Stimulated activated CD4-positive, alpha-beta T cell treated with anti-CD3 and anti-CD28 coated beads, Interleukin-15, amount 100 ng/mL, for 24 hours (primary cell): ENCODE measurements around the gene PRCP.
"Not testable (repeated sequence)": the region's sequence is repeated elsewhere in the genome, so short reads cannot be mapped to it uniquely, and the experiment has no call there.

Experiments used
- DNase-seq: peaks from one replicate; pipeline ENCODE4 v3.0.0-alpha.2; 2020

PRCP gene

DNA sequence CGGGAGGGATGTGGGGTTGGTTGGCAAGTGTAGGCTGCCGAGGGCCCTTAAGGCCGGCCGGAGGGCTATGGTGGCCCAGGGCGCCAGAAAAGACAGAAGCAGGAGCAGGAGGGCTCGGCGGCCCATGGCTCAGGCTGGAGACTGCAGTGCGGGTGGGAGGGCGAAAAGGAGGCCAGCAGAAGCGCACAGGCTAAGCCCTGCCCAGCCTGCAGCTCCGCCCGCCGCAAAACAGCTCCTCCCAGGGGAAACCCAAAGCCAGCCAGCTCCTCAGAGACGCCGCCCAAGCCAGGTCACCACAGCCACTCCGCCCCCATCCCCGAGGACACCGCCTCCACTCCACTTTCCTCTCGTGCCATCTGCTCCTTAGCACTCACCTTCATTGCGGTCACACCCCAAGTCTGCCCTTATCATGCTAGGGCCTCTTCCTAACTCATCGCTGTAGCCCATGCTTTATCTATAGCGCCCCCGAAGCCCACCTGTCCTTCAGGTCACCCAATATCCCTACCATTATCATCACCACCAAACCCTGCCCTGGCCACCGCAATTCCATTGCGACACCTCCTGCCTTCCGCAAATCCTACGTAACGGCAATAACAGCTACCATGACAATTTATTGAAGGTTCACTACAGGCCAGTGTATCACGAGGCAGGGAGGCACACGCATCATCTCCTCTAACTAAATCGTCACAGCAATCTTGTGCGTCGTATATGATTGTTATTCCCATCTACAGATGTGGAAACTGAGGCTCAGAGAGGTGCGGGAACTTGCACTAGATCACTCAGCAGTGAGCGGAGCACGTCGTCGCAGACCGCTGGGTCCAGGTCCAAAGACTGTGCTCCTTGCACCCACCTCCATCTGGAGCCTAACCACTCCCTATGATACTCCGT lies at the start of gene PRCP:
PRCP (minus strand) TSS at position 154 of the 888 bp plus-strand sequence; CDS start at position 126, 28 bp downstream.
- DNase-seq = peak; percentile 98

DNA sequence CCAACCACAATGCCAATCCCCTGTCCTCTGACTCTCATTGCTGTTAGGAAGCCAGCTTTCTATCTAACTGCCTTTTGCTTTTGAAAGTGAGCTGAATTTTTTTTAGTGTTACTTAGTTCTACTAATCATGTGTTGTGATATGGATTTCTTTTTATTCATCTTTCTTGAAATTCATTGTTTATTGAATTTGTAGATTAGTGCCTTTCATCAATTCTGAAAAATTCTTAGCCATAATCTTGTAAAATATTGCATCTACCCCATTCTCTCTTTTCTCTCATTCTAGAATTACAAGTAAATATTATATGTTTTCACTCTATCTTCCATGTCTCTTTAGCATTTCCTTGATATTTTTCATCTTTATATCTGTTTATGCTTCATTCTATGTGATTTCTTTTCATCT lies 49.1 kb upstream of the PRCP start:
- no peak for DNase-seq

DNA sequence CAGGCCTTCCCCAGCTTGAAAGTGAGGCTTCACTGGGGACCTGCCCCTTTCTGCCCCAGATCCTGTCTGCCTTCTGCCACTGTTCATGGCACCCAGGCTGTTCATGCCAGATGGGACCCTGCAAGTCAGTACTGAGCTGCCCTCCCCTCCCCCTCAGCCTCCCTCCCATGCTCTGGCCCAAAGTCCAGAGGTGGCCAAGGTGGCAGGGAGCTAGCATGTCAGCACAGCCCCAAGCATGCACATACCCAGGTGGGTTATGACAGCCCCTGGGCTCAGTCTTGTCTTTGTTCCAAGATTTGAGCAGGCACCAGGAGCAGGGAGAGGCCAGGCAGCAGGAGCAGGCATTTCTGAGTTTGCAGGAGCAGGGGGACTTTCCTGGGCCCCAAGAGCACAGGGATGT lies 45.5 kb upstream of the PRCP start:
- DNase-seq = no peak

DNA sequence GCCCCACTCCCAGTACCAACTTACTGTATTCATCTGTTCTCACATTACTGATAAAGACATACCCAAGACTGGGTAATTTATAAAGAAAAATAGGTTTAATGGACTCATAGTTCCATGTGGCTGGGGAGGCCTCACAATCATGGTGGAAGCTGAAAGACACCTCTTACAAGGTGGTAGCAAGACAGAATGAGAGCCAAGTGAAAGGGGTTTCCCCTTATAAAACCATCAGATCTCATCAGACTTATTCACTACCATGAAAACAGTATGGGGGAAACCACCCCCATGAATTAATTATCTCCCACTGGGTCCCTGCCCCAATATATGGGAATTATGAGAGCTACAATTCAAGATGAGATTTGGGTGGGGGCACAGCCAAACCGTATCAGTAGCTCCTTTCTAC lies 44.8 kb upstream of the PRCP start:
- not testable (repeated sequence) for DNase-seq

DNA sequence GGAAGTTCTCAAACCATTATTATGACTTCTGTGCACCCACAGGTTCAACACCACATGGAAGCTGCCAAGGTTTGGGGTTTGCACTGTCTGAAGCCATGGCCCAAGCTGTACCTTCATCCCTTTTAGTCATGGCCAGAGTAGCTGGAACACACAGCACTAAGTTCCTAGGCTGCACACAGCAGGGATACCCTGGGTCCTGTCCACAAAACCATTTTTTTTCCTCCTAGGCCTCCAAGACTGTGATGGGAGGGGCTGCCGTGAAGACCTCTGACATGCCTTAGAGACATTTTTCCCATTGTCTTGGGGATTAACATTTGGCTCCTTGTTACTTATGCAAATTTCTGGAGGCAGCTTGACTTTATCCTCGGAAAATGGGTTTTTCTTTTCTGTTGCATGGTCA lies 44.0 kb upstream of the PRCP start:
- DNase-seq = no peak

DNA sequence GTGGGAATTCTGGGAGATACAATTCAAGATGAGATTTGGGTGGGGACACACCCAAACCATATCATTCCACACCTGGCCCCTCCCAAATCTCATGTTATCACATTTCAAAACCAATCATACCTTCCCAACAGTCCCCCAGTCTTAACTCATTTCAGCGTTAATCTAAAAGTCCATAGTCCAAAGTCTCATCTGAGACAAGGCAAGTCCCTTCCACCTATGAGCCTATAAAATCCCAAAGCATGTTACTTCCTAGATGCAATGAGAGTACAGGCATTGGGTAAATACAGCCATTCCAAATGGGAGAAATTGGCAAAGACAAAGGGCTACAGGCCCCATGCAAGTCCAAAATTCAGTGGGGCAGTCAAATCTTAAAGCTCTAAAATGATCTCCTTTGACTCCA lies 43.2 kb upstream of the PRCP start:
- DNase-seq = not testable (repeated sequence)

DNA sequence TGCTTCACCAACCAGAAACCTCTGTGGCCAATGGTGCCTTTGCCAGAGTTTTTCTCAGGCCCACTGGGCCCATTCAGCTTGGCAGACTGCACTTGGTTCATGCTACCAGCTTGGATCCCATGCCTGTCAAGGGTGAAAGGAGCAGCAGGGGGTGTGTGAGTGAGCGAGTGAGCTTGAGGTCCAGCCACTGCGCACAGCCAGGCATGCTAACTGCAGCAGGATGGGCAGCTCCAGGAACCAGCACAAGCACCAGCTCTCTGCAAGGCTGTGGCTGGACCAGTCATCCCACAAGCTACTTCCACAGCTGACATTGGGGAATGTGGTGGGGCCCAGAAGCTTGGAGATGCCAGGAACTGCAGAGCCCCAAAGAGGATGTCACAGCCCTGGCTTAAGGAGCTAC lies 42.1 kb upstream of the PRCP start:
- no peak for DNase-seq

DNA sequence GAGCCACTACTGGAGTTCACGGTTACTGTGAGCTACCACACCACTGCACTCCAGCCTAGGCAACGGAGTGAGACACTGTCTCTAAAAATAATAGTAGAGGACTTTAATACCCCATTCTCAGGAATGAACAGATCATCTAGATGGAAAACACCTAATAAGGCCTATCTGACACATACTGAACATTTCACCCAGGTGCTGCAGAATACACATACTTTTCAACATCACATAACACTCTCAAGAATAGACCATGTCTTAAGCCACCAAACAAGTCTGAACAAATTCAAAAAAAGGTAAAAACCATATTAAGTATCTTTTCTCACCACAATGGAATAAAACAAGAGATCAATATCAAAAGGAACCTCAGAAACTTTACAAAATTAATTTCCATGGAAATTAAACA lies 39.2 kb upstream of the PRCP start:
- no peak for DNase-seq

DNA sequence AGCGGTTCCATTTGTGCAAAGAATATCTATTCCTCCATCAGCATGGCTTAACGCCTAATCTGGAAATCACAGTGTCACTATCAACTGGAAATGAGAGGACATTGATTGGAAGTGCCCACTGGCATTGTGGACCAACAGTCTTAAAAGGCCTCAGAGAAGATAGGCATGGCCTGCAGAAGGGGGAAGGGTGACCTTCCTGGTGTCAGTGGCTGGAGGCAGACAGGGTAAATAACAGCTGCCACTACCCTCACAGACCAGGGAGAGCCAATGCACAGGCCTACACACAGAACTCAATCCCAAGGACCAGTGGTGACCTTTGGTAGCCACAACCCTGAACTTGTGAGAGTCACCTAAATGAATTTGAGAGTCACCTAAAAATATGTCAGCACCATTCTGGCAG lies 37.3 kb upstream of the PRCP start:
- no peak for DNase-seq

DNA sequence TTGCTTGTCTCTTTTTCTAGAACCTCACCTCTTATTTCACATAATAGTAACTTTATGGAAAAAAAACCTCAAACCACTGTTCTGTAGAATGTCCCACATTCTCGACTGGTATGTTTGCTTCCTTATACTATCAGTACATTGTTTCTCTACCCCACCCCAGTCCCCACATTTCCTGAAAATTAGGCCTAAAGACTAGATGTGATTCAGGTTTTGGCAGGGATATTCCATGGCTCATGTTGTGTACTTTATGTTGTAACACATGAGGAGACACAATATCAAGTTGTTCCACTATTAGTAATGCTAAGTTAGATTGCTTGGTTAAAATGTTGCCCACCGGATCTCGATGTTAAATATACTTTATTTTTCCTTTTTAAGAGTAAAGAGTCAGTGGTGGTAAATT lies 36.0 kb upstream of the PRCP start:
- DNase-seq = no peak

DNA sequence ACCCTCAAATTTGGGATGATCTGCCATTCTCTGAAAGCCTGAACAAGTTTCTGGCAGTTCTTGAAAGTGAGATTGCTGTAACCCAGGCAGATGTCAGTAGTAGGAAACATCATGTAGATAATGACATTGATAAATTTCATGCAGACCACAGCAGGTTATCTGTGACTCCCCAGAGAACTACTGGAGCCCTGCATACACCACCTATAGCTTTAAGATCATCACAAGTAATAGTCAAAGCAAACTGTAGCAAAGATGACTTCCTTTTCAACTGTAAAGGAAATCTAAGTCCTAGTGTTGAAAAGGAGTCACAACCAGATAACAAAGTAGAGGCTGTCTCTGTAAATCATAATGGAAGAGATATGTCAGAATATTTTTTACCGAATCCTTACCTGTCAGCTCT lies 32.3 kb upstream of the PRCP start:
- DNase-seq = no peak

DNA sequence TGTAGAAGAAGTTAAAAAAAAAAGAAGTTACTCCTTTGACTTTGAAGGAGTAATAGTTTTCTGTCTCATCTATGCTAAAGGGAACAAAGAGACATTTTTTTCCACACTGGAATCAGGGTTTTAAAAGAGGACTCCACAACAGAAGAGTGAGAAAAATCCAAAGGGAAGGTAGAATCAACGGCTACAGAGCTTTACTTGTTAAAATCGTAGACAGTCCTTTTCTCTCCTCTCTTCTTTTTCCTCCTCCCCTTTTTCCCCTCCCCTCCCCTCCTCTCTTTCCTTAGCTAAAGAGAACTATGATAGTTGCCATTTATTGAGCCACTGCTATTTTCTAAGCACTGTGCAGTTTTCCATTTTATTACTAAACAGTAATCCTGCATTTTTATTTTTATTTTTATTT lies 30.5 kb upstream of the PRCP start:
- no peak for DNase-seq

DNA sequence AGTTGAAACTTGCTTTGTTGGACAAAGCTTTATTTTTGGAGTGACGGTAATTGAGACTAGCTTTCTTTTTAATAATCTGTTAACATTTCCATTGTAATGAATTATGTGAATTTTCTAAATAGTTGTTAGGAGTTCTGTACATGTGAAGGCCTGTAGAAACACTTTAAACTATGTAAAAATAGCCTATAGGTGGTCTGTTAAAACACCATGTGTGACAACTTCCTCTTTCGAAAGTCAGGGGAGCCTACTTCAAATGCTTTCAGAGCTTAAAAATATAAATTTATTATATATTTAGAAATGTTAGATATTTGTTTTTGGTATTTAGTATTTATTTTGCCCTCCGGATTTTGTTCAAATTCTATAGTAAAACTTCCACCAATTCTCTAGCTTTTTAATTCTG lies 30.0 kb upstream of the PRCP start:
- DNase-seq = no peak

DNA sequence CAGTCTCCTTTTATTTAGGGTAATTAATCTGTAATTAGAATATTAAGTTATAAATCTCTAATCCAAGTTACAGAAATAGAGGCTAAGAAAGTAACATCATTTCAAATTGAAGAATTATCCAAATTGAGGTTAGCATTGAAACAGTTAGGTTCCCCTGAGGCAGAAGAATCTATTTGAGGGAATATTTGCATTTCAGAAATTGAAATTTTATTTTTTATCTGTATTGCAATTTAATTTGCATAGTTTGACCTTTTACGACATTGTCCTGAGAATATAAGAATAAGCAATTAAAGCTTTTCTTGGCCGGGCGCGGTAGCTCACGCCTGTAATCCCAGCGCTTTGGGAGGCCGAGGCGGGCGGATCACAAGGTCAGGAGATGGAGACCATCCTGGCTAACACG lies 28.9 kb upstream of the PRCP start:
- no peak for DNase-seq

DNA sequence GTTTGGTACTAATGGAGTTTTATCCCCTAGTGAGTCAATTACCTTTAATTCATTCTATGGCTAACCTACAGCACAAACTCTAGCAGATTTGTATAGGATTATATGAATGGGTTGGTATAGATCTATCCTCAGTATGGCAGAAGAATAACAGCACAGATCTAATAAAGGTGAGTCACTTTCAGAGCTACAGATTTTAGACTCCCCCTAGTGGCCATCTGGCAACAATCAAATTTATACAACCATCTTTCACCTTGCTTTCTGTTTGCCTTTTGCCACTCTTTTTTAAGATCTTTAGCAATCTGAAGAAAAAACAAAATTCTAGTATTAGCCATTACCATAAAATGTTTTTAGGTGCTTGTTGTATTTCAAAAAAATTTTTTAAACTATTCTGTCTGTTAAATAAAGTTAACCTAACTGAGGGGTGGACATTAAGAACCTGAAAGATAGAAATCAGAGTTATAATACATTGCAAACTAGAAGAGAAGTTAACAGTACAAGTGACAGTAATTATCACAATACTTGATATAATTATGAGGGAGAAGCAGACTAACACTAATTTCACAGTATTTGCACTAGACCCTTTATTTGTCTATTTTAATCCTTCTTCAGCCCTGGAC lies 27.1 kb upstream of the PRCP start:
- DNase-seq = no peak

DNA sequence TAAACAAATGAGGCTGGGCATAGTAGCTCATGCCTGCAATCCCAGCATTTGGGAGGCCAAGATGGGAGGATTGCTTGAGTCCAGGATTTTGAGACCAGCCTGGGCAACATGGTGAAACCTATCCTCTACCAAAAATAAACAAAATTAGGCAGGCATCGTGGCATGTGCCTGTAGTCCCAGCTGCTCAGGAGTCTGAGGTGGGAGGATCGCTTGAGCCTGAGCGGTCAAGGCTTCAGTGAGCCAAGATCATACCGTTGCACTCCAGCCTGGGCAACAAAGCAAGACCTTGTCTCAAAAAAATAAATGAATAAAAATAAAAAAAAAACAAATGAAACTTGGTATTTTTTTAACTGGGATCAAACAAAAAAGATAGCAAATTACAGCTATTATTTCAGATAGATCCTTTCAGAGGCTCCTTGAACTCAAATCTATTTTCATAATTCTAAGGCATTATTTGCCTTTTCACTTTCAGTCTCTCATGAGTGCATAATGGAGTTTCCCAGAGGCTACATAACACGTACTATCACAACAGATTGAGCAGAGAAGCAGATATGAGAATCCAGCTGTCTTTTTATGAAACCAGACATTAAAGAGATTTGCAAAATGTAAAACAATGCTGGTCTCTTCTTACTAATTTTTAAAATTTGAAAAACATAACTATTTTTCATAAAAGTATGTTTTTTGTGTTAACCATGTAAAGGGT lies 24.4 kb upstream of the PRCP start:
- DNase-seq = no peak

DNA sequence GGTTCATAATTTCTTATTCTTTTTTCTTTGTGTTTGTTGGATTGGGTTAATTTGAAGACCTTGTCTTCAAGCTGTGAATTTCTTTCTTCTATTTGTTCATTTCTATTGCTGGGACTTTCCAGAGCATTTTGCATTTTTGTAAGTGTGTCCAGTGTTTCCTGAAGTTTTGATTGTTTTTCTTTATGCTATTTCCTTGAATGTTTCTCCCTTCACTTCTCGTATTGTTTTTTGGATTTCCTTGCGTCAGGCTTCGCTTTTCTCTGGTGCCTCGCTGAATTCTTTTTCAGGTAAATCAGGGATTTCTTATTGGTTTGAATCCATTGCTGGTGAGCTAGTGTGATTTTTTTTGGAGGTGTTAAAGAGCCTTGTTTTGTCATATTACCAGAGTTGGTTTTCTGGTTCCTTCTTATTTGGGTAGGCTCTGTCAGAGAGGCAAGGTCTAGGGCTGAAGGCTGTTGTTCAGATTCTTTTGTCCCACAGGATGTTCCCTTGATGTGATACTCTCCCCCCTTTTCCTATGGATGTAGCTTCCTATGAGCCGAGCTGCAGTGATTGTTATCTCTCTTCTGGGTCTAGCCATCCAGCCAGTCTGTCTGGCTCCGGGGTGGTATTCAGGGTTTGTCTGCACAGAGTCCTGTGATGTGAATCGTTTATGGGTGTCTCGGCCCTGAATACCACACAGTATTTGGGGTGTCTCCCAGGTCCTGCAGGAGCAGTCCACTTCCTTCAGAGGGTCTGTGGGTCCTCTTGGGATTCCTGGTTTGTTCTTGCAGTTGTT lies 22.4 kb upstream of the PRCP start:
- DNase-seq = not testable (repeated sequence)

DNA sequence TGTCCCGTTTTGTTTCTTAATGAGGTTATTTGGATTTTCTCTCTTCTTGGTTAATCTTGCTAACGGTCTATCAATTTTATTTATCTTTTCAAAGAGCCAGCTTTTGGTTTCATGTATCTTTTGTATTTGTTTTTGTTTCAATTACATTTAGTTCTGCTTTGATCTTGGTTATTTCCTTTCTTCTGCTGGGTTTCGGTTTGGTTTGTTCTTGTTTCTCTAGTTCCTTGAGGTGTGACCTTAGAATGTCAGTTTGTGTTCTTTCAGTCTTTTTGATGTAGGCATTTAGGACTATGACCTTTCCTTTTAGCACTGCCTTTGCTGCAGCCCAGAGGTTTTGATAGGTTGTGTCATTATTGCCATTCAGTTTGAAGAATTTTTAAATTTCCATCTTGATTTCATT lies 20.0 kb upstream of the PRCP start:
- not testable (repeated sequence) for DNase-seq

DNA sequence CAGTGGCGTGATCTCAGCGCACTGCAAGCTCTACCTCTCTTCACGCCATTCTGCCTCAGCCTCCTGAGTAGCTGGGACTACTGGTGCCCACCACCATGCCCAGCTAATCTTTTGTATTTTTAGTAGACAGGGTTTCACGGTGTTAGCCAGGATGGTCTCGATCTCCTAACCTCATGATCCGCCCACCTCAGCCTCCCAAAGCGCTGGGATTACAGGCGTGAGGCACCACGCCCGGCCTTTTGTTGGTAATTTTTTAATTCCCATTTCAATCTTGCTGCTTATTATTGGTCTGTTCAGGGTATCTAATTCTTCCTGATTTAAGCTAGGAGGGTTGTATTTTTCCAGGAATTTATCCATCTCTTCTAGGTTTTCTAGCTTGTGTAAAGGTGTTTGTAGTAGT lies 19.6 kb upstream of the PRCP start:
- DNase-seq = not testable (repeated sequence)

DNA sequence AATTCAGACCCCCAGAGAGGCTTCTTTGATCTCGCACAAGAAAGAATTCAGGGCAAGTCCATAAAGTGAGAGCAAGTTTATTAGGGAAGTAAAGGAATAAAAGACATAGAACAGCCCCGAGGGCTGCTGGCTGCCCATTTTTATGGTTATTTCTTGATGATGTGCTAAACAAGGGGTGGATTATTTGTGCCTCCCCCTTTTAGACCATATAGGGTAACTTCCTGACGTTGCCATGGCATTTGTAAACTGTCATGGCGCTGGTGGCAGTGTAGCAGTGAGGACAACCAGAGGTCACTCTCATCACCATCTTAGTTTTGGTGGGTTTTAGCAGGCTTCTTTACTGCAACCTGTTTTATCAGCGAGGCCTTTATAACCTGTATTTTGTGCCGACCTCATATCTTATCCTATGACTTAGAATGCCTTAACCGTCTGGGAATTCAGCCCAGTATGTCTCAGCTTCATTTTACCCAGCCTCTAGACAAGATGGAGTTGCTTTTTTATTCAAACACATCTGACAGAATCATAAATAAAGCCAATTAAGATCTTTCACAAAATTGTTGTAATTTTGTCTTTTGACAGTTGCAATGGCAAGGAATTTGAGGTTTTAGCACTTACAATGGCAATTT lies 8.9 kb upstream of the PRCP start:
- DNase-seq = no peak

DNA sequence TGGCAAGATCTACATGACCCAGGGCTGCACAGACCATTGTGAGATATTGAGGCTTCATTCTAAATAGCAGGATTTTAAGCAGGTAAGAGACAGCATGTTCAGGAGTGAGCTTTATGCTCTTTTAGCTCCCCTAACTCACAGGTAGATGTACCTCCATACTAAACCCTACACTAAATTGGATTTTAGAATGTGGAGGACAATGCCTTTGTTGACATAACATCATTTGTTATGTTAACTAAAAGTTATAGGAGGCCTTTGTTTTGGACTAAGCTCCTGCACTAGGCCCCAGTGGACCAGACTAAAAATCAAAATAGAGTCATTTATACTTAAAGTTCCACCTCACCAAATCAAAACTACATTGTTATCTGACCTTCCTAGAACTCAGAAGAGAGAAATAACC lies 8.1 kb upstream of the PRCP start:
- DNase-seq = no peak

DNA sequence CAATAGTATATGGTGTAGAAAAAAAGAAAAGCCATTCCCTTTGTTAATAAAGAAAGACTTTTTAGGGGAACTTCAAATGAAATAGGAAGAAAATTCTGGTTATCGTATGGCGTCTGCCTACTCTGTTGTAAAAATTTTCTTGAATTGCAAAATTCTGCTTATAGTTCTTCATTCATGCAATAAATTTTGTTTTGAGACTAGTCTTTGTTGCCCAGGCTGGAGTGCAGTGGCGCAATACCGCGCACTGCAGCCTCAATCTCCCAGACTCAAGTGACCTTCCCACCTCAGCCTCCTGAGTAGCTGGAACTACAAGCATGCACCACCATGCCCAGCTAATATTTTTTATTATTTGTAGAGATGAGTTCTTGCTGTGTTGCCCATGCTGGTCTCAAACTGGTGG lies 7.1 kb upstream of the PRCP start:
- DNase-seq = no peak

DNA sequence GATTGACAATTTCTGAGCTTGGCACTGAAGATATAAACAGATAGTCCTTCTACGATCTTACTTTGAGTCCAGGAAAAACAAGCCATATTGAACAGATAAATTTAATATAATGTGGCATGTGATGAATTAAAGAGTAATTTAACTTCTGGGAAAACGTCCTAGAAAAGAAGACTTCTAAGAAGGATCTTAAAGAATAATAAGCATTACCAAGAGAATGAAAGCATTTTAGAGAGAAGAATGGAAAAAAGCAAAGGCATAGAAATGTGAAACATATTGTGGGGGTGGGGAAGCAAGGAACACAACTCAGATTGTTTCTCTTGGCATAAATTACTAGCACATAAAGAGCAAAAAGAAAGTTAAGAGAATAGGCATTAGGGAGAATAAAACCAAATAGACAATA lies 6.7 kb upstream of the PRCP start:
- no peak for DNase-seq
